Nucleus accumbens (tissue), 56 donors: Measurements from ENCODE around the gene FIGN.

Source experiments
- DNase-seq, 56 donors: peaks; one replicate each; lab custom pipeline; 2025; lab: John Stamatoyannopoulos, UW

FIGN gene

DNA sequence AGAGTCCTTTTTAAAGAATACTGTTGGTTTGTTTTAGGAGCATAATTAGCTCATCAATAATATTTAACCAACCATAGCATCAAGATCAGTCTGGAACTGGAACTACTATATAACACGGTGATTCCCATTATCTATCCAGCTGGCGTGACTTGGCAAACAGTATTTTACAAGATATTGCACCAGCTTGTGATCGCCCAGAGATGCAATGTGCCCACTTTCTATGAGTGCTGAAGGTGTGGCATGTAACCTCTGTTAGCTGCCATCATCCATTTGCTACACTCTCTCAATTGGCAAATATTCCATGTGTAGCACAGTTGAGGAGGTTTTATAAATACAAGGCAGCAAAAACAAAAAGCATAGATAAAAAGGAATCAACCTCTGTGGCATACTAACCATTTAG lies 64.9 kb downstream of the FIGN start:
- no peak for DNase-seq

DNA sequence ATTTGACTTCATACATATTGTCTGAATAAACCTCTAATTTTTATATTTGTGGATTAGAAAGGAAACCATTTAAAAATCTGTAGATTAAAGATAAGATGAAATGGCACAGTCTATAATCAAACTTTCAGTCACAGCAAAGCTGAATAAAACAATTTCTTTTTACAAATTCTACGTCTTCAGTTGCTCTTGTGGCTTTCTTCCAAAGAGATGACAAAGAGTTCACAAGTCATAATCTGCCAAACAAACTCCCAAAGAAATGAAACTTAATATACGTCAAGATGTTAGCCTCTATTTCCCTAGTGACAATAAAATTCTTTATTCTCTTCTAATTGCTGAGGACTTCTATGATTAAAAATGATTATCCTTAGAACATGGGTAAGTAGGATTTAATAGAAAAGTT lies 66.3 kb downstream of the FIGN start:
- DNase-seq: no peak

- DNase-seq: no peak
Observed at GRCh38 chr2:163667064-163667887, 68.5 kb downstream of the FIGN start.

DNA sequence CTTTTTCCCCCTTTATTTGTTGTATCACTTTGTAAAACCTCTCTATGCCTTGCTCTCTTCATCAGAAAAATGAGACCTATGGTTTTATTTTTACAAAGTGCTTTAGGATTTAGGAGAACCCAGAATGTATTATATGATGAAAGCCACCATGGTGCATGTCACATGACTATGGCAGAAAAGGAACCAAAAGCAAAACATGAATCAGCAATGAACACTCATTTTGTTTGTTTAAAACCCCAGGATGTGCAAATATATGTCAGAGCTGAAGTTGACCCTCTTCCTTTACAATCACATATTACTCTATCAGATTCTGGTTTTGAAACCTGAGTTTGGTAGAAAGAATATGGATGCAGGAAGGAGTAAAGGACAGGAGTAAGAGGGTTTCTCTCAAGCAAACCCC lies 70.0 kb downstream of the FIGN start:
- no peak for DNase-seq

DNA sequence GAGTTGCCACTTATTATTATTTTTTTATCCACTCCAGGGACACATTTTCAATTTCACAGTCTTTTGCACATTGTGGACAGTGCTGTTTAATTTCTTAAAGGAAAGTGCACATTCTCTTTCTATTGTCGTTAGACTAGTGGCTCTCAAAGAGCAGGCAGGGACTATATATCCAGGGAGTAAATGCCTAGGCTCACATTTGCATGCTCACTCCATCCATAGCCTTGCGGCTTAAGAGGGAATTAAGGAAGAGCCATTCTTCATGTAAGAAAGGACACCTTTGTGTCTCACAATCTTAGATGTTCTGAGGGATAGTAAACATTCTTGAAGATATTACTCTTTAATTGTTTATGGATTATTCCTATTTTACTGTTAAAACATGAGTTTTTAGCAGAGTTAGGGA lies 70.8 kb downstream of the FIGN start:
- no peak for DNase-seq

DNA sequence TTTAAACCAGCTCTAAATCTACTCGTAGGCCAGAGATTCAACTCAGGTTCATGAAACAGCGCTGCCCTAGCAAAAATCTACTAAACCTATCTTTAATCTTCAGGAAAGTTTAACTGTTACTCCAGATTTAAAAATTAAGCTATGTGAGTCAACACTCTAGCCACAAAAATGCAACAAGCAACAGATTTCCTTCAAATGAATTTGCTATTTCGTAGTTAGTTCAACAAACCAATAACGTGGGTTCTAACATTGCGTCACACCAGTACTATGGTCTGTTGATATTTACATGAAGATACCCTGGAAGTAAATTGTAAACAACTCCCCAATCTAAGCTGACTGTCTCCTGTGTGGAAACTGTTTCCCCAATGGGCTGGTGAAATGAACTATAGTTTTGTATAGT lies 71.2 kb downstream of the FIGN start:
- no peak for DNase-seq

DNA sequence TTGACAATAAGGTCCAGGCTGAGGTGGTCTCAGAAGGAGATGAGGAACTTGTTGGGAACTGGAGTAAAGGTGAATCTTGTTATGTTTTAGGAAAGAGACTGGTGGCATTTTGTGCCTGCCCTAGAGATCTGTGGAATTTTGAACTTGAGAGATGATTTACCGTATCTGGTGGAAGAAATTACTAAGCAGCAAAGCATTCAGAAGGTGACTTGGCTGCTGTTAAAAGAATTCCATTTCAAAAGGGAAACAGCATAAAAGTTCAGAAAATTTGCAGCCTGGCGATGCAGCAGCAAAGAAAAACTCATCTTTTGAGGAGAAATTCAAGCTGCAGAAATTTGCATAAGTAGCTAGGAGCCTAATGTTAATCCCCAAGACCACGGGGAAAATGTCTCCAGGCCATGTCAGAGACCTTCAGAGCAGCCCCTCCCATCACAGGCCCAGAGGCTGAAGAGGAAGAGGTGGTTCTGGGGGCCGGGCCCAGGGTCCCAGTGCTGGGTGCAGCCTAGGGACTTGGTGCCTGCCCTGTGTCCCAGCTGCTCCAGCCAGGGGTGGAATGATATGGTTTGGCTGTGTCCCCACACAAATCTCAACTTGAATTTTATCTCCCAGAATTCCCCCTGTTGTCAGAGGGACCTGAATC lies 73.5 kb downstream of the FIGN start:
- no peak for DNase-seq

- no peak for DNase-seq
Observed at GRCh38 chr2:163659224-163659623, 76.6 kb downstream of the FIGN start.

- DNase-seq: no peak
Observed at GRCh38 chr2:163658556-163658955, 77.3 kb downstream of the FIGN start.

DNA sequence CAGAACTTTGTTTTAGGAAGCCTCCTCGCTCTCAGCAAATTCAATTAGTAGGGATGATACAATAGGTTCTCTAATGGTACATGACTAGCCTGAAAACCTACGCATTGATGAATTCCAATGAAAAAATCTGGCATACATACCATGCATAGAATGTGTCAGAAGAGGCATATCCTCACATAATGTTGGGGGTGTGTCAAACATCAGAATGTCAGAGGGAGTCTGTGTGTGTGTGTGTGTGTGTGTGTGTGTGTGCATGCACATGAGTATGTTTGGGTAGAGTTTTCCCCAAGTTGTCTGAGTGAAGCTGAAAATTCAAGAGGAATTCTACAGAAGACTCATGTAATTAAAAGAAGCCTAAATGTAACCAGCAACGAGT lies 78.5 kb downstream of the FIGN start:
- no peak for DNase-seq

- DNase-seq: no peak
Observed at GRCh38 chr2:163656622-163657280, 79.1 kb downstream of the FIGN start.

DNA sequence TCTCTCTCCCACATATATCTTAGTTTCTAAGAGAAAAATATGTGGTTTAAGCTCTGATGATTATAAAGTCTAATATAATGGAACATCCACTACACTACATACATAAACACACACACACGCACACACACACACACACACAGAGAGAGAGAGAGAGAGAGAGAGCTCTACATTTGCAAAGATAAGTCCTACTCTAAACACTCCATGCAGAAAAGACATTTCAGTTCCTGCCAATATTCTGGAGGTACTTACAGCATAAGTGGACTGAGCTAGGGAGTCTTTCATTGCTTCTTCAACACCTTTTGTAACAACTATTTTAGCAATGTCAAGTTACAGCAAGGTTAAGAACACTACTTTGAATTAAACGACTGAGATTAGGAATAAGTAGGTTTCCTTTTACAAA lies 80.1 kb downstream of the FIGN start:
- no peak for DNase-seq

DNA sequence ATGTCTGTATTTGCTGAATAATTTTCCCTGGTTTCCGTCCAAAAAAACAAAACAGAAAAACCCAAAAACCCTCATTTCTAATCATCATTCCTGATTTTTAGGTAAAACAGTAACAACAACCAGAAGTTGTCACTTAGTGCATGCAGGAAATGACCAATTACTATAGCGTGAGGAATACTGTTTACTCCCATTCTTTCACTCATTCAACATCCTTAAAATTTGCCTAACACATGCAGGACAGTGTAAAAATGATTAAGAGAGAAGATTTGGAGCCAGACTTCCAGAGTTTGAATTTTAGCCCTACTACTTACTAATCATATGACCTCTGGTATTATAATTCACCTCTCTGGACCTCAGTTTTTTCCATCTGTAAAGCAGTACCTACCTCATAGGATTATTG lies 83.1 kb downstream of the FIGN start:
- no peak for DNase-seq

- DNase-seq: no peak
Observed at GRCh38 chr2:163649080-163649479, 86.7 kb downstream of the FIGN start.

DNA sequence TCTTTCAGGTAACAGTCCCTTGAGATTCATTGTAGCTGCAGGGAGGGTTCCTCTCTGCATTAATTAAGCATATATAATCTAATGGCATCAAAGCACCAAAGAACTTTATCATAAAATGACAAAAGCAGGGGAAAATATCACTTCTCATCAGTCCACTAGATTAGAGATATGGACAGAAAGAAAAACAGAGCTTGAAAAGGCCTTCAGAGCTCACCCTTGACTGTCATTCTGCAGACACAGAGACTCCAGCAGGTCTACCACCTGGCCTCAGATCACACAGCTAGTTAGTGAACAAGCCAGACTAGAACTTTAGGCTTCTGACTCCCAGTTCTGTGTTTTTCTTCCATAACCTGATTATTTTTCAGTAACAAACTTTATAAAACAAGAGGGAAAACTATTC lies 88.5 kb downstream of the FIGN start:
- DNase-seq: no peak

DNA sequence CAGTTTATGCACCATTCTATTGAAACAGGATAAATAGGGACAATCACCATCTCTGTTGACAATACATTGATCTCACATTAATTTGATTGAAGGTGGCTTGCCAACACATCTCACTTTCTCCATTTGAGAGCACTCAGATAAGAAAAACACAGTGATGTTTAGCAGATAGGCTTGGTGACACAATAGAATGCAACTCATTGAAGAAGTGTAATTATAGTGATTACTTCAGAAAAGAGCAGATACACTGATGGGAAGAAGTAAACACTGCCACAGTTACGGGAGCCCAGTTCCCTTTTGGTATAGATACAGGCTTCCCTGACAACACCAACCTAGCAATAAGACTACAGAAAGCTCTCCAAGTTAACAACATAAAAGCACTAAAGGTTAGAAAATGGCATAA lies 89.1 kb downstream of the FIGN start:
- no peak for DNase-seq

DNA sequence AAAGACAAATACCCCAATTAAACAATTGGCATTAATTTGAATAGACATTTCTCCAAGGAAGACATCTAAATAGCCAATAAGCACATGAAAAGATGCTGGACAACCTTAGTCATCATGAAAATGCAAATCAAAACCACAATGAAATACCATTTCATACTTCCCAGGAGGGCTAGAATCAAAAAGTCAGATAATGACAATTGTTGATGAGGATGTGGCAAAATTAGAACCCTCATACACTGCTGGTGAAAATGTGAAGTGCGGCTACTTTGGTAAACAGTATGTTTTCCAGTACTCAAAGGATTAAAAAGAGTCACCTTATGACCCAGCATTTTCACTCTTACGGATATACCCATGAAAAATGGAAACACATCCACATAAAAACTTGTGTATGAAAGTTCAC lies 91.6 kb downstream of the FIGN start:
- no peak for DNase-seq

DNA sequence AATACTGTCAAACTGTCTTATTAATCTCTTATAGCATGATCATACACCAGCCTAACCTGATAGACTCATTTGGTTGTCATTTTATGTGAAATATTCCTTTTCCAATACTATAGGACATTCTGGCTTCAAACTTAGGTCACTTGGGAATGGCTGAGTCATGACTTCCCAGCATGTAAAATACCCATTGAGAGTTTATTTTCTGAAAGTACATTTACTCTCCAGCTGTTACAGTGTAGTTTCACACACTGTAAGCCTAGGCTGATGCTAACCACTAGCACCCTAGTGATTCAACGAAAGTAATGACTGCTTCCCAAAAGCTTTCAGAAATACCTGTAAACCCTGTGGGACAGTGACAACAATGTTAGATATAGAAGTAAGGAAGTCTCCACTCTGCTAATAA lies 93.8 kb downstream of the FIGN start:
- DNase-seq: no peak

DNA sequence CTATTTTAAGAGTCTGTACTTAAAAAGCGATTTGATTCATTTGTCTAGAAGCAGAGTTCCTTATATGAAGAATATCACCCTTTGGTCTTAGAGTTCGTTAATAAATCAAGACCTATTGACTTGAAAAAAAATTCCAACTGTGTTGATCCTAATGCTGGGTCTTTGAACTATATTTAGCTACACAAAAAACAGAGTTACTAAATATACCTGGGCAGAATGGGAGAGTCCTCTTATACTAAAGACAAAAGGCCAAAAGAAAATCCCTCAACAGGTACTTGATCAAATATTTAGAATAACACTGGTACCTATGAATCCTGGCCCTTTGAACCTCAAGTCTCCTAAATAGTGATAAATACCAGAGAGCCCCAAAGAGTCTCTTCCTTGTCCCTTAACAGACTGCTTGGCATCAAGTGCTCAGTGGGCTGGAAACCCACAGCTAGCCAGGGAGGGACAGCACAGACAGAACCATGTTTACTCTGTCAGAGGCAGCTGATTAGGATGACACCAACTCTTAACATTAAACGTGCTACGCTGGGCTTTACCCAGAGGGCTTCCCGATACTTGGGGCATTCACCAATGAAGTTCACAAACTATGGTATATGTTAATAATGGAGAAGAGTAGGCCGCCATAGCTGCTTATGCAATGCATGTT lies 95.1 kb downstream of the FIGN start:
- no peak for DNase-seq

- no peak for DNase-seq
Observed at GRCh38 chr2:163637871-163638270, 97.9 kb downstream of the FIGN start.

- no peak for DNase-seq
Observed at GRCh38 chr2:163633291-163633690, 102.5 kb downstream of the FIGN start.
